Liver (tissue), 9 donors: ENCODE measurements around the gene GZMB. TPM values are rescaled to one million over a fixed set of nuclear protein-coding genes. Genes with fewer than 3 reads are reported as not detected.

ENCODE experiments used
- DNase-seq: peaks from one replicate; pipeline ENCODE4 v3.0.0-alpha.2; 2017; ENCODE audit warnings: low spot score
- H3K27ac ChIP-seq, 2 donors: one replicate each; pipeline ENCODE4 v1.7.0; 2013; ENCODE audit warnings: inconsistent platforms in 2 of 2, low read length in 2 of 2, control low read depth in 1 of 2, low read depth in 1 of 2, mild to moderate bottlenecking in 1 of 2
- H3K27me3 ChIP-seq, 4 donors: one replicate each; pipeline versions ENCODE4 v1.6.1 to v1.7.0; 2013; ENCODE audit warnings: low read length in 3 of 4, inconsistent platforms in 1 of 4, mild to moderate bottlenecking in 1 of 4, moderate library complexity in 1 of 4; ENCODE audit not compliant: control insufficient read depth in 4 of 4, insufficient read depth in 4 of 4
- H3K36me3 ChIP-seq, 4 donors: one replicate each; pipeline versions ENCODE4 v1.6.1 to v1.7.0; 2013; ENCODE audit warnings: low read length in 3 of 4, mild to moderate bottlenecking in 3 of 4, low read depth in 1 of 4, moderate library complexity in 1 of 4; ENCODE audit not compliant: control insufficient read depth in 4 of 4, insufficient read depth in 3 of 4
- H3K4me1 ChIP-seq, 4 donors: one replicate each; pipeline versions ENCODE4 v1.6.1 to v1.7.0; 2013; ENCODE audit warnings: low read length in 3 of 4, mild to moderate bottlenecking in 3 of 4, moderate library complexity in 1 of 4; ENCODE audit not compliant: control insufficient read depth in 4 of 4, insufficient read depth in 4 of 4
- H3K4me3 ChIP-seq, 3 donors: one replicate each; pipeline versions ENCODE4 v1.6.1 to v1.7.0; 2013; ENCODE audit warnings: low read length in 3 of 3, control low read depth in 1 of 3, low read depth in 1 of 3, mild to moderate bottlenecking in 1 of 3
- H3K9ac ChIP-seq, 2 donors: one replicate each; pipeline ENCODE4 v1.7.0; 2013; ENCODE audit warnings: low read length in 2 of 2, mild to moderate bottlenecking in 2 of 2, moderate library complexity in 2 of 2, control low read depth in 1 of 2, low read depth in 1 of 2
- H3K9me3 ChIP-seq, 4 donors: one replicate each; pipeline versions ENCODE4 v1.6.1 to v1.7.0; 2013; ENCODE audit warnings: low read length in 3 of 4; ENCODE audit not compliant: control insufficient read depth in 4 of 4
- ATF3 ChIP-seq: IDR thresholded peaks from 2 replicates; pipeline ENCODE4 v1.6.1; 2016; ENCODE audit warnings: antibody characterized with exemption
- CTCF ChIP-seq: fragments of 150-350 bp; IDR thresholded peaks from 2 replicates; pipeline ENCODE4 v1.5.1; 2017; ENCODE audit warnings: improper control_type of control experiment, low read depth, low read length; ENCODE audit not compliant: missing input control
- EGR1 ChIP-seq, 2 donors: IDR thresholded peaks; 2 replicates each; pipeline ENCODE4 v1.6.1; 2016 to 2018; ENCODE audit warnings: antibody characterized with exemption in 2 of 2, low read depth in 2 of 2
- FOXA1 ChIP-seq: IDR thresholded peaks from 2 replicates; pipeline ENCODE4 v1.6.1; 2016; ENCODE audit warnings: antibody characterized with exemption
- FOXA2 ChIP-seq: IDR thresholded peaks from 2 replicates; pipeline ENCODE4 v1.6.1; 2016; ENCODE audit warnings: antibody characterized with exemption
- GABPA ChIP-seq, 2 donors: IDR thresholded peaks in 1 of 2; conservative IDR thresholded peaks in 1 of 2; 2 replicates each; pipeline ENCODE4 v1.6.1; 2016; ENCODE audit warnings: antibody characterized with exemption in 2 of 2, mild to moderate bottlenecking in 1 of 2, moderate library complexity in 1 of 2
- HNF4A ChIP-seq, 2 donors: conservative IDR thresholded peaks; 2 replicates each; pipeline ENCODE4 v1.6.1; 2016; ENCODE audit warnings: antibody characterized with exemption in 2 of 2, mild to moderate bottlenecking in 2 of 2
- HNF4G ChIP-seq: IDR thresholded peaks from 2 replicates; pipeline ENCODE4 v1.6.1; 2016; ENCODE audit warnings: antibody characterized with exemption
- JUND ChIP-seq, 2 donors: IDR thresholded peaks; 2 replicates each; pipeline ENCODE4 v1.6.1; 2016; ENCODE audit warnings: antibody characterized with exemption in 2 of 2
- NR2F2 ChIP-seq: IDR thresholded peaks from 2 replicates; pipeline ENCODE4 v1.6.1; 2016; ENCODE audit warnings: antibody characterized with exemption
- RAD21 ChIP-seq, 2 donors: IDR thresholded peaks; 2 replicates each; pipeline ENCODE4 v1.6.1; 2016; ENCODE audit warnings: antibody characterized with exemption in 2 of 2, mild to moderate bottlenecking in 2 of 2
- RXRA ChIP-seq, 2 donors: IDR thresholded peaks; 2 replicates each; pipeline ENCODE4 v1.6.1; 2017 to 2018; ENCODE audit warnings: antibody characterized with exemption in 2 of 2, mild to moderate bottlenecking in 1 of 2
- SP1 ChIP-seq: IDR thresholded peaks from 2 replicates; pipeline ENCODE4 v1.6.1; 2018; ENCODE audit warnings: antibody characterized with exemption, mild to moderate bottlenecking
- TAF1 ChIP-seq: conservative IDR thresholded peaks from 2 replicates; pipeline ENCODE4 v1.6.1; 2016; ENCODE audit warnings: antibody characterized with exemption, mild to moderate bottlenecking
- YY1 ChIP-seq: IDR thresholded peaks from 2 replicates; pipeline ENCODE4 v1.6.1; 2016; ENCODE audit warnings: antibody characterized with exemption, mild to moderate bottlenecking
- WGBS: extraction: QIAGEN DNeasy Blood & Tissue Kit; methylation state at CpG from one replicate; pipeline ENCODE4 v1.1.7; 2013; 5-methylcytosine and 5-hydroxymethylcytosine counted together
- polyA plus RNA-seq, 2 donors: library from polyadenylated mRNA; stranded (reverse) in 1 of 2; unstranded in 1 of 2; fragments of 200-250 nt in 1 of 2; fragments of >200 nt in 1 of 2; fragmentation: Nextera tagmentation in 1 of 2; extraction: Ambion mirVana in 1 of 2; gene quantifications; one replicate each; pipeline versions ENCODE4 v1.2.1 to v1.2.3, GENCODE V29; 2013 to 2015
- total RNA-seq, 2 donors: library from RNA; depleted of rRNA; stranded (reverse); fragments of >200 nt; gene quantifications; one replicate each; pipeline ENCODE4 v1.2.3, GENCODE V29; 2014
- TF ChIP-seq, protein P1 (sequence below): IDR thresholded peaks from 2 replicates; pipeline ENCODE4 v1.6.1; 2016; ENCODE audit warnings: antibody characterized with exemption
- TF ChIP-seq, protein P2 (sequence below): IDR thresholded peaks from 2 replicates; pipeline ENCODE4 v1.6.1; 2016; ENCODE audit warnings: antibody characterized with exemption
- donor health status: healthy.
- donor health status: healthy.
- donor health status: healthy.
- donor health status: healthy.
- donor health status: healthy.

The GZMB gene
- total and polyA plus RNA-seq, 4 donors: 0.17 to 1.9 (median 0.63) TPM

DNA sequence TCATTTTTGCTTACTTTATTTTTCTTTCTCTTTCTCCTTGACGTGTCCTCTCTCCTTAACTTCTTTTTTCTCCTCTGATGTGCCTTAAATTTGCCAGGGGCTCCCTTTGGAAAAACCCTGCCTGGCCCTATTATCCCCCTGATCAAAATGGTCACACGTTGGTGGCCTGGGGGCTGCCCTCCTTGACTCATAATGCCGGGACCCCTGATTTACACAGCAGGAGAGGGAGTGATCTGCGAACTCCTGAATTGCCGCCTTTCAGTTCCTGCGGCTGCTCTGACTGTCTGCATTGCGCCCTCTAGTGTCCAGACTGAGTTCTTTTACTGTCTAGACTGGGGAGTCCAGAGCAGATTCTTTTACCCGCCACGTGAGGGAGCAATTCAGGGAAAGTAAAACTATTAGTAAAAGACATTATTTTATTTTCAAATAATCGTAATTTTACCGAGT lies 44.8 kb upstream of the GZMB start:
- no peak for TF ChIP-seq JUND (IDR thresholded peaks at IDR 0.05)
- TF ChIP-seq YY1: peak; percentile 26
- peak; percentile 83 to 86 for TF ChIP-seq RAD21 (IDR thresholded peaks at IDR 0.05)
- TF ChIP-seq HNF4G: no peak
- TF ChIP-seq CTCF: peak; percentile 99
- peaks cover 0 to 1% (median 0%) of the 10 kb centered on the region in 4 donors for H3K27me3 ChIP-seq
- no peak overlapping the region for H3K9ac ChIP-seq
- 3% methylated on average over 11 of the region's 11 CpGs for whole genome bisulfite sequencing
- DNase-seq: peak; percentile 75
- no peaks in the 10 kb centered on the region for H3K9me3 ChIP-seq
- H3K4me1 ChIP-seq: peaks cover 0 to 3% (median 1%) of the 10 kb centered on the region in 4 donors
- H3K36me3 ChIP-seq: no peaks in the 10 kb centered on the region
- H3K4me3 ChIP-seq: peak overlapping the region in 1 of 3 donors; percentile 20
- H3K27ac ChIP-seq: no peak overlapping the region

DNA sequence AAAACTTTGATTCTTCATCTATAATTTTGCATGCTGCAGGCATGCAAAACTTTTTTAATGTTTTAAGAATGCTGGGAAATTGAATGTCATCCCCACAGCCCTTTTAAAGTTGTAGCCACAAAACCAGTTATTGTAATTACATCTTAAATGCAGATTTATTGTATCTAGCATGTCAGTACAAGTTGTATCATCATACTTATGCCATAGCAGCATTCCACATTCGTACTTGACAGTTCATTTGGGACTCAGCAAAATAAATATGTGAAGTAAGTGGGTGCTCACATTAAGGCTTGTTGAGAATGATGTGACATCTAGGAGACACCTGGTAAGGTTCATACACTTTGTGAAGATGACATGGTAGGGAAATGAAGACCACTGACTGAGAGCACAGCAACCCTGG lies 44.0 kb upstream of the GZMB start:
- Histone ChIP-seq H3K27me3 (peaks cover 0 to 4% (median 0%) of the 10 kb centered on the region in 4 donors), H3K27ac (no peak overlapping the region), H3K36me3 (no peaks in the 10 kb centered on the region), H3K9me3 (no peaks in the 10 kb centered on the region), H3K4me3 (no peak overlapping the region), H3K4me1 (peaks cover 0 to 3% (median 1%) of the 10 kb centered on the region in 4 donors), H3K9ac (no peak overlapping the region)
- TF ChIP-seq HNF4A (conservative IDR thresholded peaks at IDR 0.05): no peak
- TF ChIP-seq NR2F2: no peak
- no peak for TF ChIP-seq FOXA2
- TF ChIP-seq CTCF: no peak
- TF ChIP-seq YY1: no peak
- no peak for TF ChIP-seq EGR1 (IDR thresholded peaks at IDR 0.05; ENCODE audit: low read depth in 2 of 2)
- no peak for TF ChIP-seq RXRA (IDR thresholded peaks at IDR 0.05)
- TF ChIP-seq, protein P1, sequence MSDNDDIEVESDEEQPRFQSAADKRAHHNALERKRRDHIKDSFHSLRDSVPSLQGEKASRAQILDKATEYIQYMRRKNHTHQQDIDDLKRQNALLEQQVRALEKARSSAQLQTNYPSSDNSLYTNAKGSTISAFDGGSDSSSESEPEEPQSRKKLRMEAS: no peak
- no peak for TF ChIP-seq ATF3
- no peak for TF ChIP-seq FOXA1
- TF ChIP-seq, protein P2, sequence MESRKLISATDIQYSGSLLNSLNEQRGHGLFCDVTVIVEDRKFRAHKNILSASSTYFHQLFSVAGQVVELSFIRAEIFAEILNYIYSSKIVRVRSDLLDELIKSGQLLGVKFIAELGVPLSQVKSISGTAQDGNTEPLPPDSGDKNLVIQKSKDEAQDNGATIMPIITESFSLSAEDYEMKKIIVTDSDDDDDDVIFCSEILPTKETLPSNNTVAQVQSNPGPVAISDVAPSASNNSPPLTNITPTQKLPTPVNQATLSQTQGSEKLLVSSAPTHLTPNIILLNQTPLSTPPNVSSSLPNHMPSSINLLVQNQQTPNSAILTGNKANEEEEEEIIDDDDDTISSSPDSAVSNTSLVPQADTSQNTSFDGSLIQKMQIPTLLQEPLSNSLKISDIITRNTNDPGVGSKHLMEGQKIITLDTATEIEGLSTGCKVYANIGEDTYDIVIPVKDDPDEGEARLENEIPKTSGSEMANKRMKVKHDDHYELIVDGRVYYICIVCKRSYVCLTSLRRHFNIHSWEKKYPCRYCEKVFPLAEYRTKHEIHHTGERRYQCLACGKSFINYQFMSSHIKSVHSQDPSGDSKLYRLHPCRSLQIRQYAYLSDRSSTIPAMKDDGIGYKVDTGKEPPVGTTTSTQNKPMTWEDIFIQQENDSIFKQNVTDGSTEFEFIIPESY: no peak
- no peak for TF ChIP-seq GABPA (IDR thresholded peaks at IDR 0.05 in 1 of 2, conservative IDR thresholded peaks at IDR 0.05 in 1 of 2)
- no peak for TF ChIP-seq HNF4G
- TF ChIP-seq RAD21 (IDR thresholded peaks at IDR 0.05): no peak
- no peak for TF ChIP-seq SP1
- TF ChIP-seq TAF1: no peak
- 96% methylated on average over 1 of the region's 1 CpG for WGBS
- DNase-seq: no peak
